Esophagus squamous epithelium (tissue), 4 donors: Measurements from ENCODE around the gene BFSP2.

ENCODE experiments used
- CTCF ChIP-seq, 6 experiments: fragments of 450-650 bp in 4 of 6; fragments of 200-600 bp in 2 of 6; sonication (generic) in 2 of 6; IDR thresholded peaks; one replicate each; pipeline ENCODE4 v1.5.1; 2016 to 2019; ENCODE audit warnings: antibody characterized with exemption in 6 of 6, mild to moderate bottlenecking in 4 of 6, moderate library complexity in 4 of 6
- POLR2A ChIP-seq, 4 donors: fragments of 450-650 bp; IDR thresholded peaks; one replicate each; pipeline ENCODE4 v1.6.1; 2017; ENCODE audit warnings: antibody characterized with exemption in 4 of 4, mild to moderate bottlenecking in 4 of 4, moderate library complexity in 3 of 4

- TF ChIP-seq CTCF (IDR thresholded peaks at IDR 0.05) (peak in 5 of 6 experiments; percentile 14 to 51 (median 39)), POLR2A (IDR thresholded peaks at IDR 0.05) (no peak)
Measured at GRCh38 chr3:133377396-133377795, 22.5 kb upstream of the BFSP2 start.
